GM18499 (cell line): ENCODE measurements around the gene COL23A1.
"Not testable (repeated sequence)": the region's sequence is repeated elsewhere in the genome, so short reads cannot be mapped to it uniquely, and the experiment has no call there.

Experiments
- ATAC-seq: cut with Tn5 transposase; IDR thresholded peaks from one replicate; pipeline ENCODE4 v1.9.1; 2021; ENCODE audit warnings: moderate number of reproducible peaks; ENCODE audit not compliant: insufficient read depth, unreplicated experiment

COL23A1 gene

DNA sequence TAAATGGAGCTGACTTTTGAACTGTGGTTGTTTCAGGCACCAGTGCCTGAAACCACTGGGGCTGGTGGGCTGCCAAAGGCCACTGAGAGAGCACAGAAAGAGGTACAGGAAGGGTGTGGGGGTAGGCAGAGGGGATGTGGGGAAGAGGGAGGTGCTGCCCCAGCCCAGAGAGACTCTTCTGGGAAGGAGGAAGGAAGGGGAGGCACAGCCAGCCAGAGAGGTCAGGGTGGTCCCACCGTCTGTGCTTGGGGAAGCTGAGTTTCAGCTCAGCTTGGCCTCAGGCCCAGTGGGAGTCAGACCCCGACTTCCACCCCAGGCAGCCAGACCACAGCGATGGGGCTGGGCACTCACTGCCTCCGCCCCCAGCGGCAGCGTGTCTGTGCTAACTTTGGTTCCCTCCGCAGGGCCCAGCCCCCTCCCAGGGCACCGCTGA, 348.9 kb downstream of the COL23A1 start:
- no peak for ATAC-seq

GRCh38 chr5:178240766-178241165, 349.4 kb downstream of the COL23A1 start:
- ATAC-seq, result no peak

DNA sequence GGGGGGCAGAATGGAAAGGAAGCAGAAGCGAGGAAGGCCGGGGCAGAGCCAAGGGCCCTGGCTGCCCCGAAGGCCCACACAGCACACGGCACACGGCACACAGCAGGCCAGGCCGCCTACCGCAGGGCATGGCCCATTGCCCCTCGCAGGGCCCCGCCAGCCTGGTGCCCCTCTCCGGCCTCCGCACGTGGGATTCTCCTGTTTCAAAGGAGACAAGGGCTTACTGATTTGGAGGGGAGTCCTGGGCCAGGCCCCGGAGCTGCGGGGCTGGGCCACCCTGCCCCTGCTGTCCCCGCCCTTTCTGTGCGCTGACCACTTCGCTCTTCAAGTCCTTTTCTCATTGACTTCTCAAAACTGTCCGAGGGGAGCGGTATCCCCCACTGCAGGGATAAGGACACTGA, 349.9 kb downstream of the COL23A1 start:
- no peak for ATAC-seq

DNA sequence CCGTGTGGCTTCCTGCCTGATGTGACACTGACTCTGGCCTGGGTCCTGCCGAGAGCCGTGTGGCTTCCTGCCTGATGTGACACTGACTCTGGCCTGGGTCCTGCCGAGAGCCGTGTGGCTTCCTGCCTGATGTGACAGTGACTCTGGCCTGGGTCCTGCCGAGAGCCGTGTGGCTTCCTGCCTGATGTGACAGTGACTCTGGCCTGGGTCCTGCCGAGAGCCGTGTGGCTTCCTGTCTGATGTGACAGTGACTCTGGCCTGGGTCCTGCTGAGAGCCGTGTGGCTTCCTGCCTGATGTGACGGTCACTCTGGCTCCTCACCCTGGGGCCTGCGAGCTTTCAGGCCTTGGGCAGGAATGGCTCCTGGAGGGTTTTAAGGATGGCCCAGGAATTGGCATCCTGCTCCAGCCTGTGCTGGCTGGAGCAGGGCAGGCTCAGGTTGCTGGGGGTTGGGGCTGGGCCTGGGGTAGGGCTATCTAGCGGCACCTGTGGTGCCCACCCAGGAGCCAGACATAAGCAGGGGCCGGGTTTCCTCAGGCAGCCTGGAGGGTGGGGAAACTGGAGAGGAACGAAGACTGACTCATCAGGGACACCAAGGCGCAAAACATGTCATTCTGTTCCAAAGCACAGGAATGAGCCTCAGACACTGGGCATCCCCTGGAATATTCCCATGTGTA, 350.4 kb downstream of the COL23A1 start:
- ATAC-seq, result not testable (repeated sequence)

- no peak for ATAC-seq
These were observed 351.2 kb downstream of the COL23A1 start for GRCh38 chr5:178238711-178239592.

GRCh38 chr5:178238313-178238635, 351.9 kb downstream of the COL23A1 start:
- no peak for ATAC-seq

- no peak for ATAC-seq
These were observed 352.5 kb downstream of the COL23A1 start for GRCh38 chr5:178237431-178238312.

DNA sequence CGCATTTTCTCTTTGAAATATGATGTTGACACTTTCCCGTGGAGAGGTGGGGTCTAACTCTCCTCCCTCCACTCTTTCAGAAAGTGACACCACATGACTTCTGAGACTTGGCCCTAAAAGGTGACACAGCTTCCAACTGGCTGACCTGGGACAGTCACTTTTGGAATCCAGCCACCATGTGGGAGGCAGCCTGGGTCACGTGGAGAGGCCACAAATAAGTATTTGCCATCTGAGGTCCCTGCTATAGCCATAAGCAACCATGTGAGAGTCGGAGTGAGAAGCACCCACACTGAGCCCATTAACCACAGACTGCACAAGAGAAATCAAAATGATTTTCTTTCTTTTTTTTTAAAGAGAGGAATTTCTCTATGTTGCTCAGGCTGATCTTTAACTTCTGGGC, 353.5 kb downstream of the COL23A1 start:
- ATAC-seq, result no peak

- ATAC-seq, result no peak
These were observed 354.1 kb downstream of the COL23A1 start for GRCh38 chr5:178236126-178236525.

DNA sequence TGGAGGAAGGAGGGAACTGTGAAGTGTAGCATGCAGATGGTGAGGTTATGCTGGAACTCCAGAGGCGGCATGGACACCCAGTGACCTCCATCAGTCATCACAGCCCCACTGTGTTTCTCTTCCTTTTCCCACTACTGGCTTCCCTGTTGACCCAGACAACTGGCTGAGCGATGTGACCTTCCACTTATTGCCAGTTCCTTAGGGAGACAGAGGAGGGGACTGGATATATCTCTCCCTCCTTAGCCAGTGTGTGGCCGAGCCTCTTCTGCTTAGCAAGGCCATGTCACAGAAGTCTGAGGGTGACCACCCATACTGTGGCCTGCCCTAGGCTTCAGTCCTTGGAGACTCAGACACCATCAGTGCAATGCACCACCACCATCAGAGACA, 354.6 kb downstream of the COL23A1 start:
- ATAC-seq, result no peak

DNA sequence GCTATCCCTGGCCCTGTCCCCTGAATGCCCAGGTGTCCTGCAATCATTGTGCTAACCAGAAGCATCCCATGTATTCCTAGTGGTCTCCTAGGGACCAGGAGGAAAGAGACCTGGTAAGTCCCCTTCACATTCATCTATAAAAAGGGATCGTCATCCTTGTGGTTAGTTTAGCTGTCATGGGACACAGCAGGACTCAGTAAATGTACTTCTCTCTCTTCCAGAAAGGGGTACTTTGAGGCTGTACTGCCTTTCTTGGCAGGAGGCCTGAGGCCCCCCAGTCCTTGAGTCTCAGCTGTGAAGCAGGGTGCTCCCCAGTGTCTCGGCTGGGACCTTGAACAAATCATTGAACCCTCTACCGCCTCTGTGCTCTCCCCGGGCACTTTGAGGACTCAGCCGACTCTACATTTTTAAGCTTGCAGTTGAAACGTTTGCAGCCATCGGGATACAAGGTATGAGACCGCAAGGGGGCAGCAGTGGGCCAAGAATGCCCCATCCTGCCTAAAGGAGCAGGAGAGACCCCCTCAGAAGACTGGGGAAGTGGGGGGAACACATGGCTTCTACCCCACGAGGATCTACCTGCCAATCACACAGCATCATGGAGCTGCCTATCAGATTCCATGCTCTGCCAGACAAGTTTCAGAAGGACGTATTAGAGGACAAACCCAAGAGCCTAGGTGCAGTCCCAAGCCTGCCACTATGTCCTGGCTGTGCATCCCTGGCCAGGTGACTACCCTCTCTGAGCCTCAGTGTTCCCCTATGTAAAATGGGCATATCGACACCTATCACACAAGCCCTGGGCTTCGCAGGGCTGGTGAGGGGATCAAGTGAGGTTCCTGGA, 355.2 kb downstream of the COL23A1 start:
- no peak for ATAC-seq

GRCh38 chr5:178234121-178234749, 356.0 kb downstream of the COL23A1 start:
- ATAC-seq, result no peak

- ATAC-seq, result no peak
These were observed 357.2 kb downstream of the COL23A1 start for GRCh38 chr5:178232920-178233429.

DNA sequence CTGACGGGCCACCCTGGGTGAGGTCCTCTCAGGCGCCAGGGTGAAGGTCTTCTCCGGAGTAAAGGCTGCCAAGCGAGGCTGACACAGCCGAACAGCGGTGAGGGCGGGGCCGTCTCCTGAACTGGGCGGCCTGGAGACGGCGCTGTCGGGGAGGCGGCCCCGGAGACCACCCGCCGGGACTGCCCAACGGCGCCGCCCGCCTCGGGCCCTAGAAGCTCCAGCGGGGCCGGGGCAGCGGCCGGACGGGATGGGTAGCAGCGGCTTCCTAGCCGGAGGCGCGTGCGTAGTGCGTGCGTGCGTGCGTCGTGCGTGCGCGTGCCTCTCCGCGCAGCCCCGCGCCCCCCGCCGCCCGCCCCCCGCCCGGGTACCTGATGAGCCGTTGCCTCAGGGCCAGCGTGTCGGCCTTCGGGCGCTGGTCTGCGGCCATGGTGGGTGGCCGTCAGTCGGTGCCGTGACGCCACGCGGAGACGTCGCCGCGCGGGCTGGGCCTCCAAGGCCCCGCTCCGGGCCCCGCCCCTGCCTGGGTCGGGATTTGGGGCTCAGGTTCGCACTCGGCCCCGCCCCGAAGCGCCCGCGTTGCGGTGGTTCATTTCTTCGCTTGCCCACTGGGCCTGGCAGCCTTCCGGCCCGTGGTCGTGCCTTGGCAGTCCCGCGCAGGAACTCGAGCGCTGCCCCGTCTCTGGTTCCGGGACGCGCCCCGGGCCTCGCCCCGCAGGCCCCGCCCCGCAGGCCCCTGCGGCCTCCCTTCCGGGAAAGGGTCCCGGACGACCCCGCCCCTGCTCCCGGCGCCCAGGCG, 357.9 kb downstream of the COL23A1 start, which contains the start of gene PHYKPL:
Gene PHYKPL (minus strand): TSS at position 679 of the 796 bp plus-strand sequence. CDS start 252 bp downstream, at position 427.
- ATAC-seq, result no peak

GRCh38 chr5:178231539-178232123, 358.6 kb downstream of the COL23A1 start:
- no peak for ATAC-seq

GRCh38 chr5:178230879-178231538, 359.2 kb downstream of the COL23A1 start:
- no peak for ATAC-seq

DNA sequence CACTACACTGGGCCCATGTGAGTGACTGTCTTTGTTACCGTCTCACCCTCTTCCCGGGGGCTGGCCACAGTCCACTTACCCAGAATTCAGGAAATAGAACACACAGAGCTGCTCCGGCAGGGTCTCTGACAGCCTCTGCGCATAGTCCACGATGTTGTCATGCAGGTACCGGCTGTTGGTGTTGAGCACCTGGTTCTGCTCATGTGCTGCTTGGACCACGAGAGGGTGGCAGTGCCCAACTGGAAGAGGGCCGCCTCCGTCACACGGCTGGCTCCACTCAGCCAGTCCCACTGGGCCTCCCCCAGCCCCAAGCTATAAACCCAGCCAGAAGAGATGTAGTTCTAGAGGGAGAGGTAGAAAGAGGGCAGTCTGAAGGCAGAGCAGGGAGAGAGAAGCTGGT, 360.3 kb downstream of the COL23A1 start:
- no peak for ATAC-seq
